CD4-positive, alpha-beta T cell treated with Interleukin-10 for 1 hour (primary cell): Measurements from ENCODE around the gene MGAT5.
A peak's percentile ranks its signal among the peaks of the same experiment; 100 is the strongest.
"Not testable (repeated sequence)": the region's sequence is repeated elsewhere in the genome, so short reads cannot be mapped to it uniquely, and the experiment has no call there.

Experiments
- DNase-seq: peaks from one replicate; pipeline ENCODE4 v3.0.0-alpha.2; 2020

The MGAT5 gene

DNA sequence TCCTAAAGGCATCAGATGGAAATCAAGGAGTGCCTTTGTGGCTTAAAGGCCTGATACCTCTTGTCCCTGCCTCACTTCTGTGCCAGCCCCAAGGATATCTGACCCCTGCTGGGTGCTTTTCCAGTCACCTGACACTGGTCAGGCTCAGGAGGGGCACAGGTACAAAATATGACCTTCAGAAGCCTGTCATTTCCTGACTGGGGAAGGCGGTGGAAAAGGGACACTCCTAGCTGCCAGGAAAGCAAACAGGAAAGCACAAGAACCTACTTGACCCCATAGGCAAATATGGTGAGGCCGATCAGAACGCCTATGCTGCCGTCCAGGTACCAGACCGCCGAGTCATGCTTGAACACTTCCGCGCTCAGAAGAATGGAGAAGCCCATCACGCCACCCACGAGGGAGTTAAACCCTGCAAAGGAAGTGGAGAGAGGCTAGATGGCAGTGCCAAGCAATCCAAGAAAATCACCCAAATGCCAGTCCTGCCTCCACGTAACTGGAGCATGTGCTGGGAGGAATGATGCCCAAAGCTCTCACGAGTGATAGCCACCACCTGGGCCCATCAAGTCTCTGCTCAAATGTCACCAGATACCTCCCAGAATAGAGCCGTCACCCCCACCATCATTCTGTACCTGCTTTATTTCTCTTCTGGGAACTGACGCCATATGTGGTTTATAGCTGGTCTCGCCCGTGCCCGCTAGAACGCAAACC, 204.0 kb downstream of the MGAT5 start:
- no peak for DNase-seq

DNA sequence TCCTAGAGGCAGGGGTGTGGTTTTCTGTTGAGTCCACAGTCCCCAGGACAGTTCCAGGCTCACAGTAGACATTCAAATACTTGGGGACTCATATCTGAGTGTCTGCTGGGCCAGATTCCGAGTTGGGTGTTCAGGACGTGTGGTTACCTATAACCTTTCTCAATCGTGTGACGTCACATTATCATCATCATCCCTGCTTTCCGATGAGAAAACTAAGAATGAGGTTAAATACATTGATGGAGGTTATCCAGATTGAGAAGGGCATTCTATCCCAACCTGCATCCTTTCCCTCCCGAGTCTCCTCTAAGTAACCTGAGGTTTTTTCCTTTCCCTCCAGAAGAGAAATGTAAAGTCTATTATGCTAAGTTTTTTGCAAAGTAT, 204.6 kb downstream of the MGAT5 start:
- no peak for DNase-seq

DNA sequence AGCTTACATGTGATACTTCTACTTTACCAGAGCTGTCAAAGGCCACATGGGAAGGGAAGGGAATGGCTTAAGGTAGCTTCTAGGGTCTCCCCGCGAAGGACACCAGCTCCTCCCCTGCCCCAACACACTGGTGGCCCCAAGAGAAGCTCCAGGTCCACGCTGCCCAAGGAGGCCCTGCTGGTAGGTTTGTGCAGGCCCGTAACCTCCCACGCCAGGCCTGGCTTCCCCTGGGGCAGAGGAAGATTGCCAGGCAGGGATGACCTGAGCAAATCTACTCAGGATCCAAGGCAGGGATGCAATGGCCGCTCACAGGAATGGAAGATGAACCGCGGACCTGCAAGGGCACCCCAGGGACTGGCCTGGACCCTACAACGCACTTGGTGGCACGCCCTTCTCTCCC, 205.1 kb downstream of the MGAT5 start:
- no peak for DNase-seq

DNA sequence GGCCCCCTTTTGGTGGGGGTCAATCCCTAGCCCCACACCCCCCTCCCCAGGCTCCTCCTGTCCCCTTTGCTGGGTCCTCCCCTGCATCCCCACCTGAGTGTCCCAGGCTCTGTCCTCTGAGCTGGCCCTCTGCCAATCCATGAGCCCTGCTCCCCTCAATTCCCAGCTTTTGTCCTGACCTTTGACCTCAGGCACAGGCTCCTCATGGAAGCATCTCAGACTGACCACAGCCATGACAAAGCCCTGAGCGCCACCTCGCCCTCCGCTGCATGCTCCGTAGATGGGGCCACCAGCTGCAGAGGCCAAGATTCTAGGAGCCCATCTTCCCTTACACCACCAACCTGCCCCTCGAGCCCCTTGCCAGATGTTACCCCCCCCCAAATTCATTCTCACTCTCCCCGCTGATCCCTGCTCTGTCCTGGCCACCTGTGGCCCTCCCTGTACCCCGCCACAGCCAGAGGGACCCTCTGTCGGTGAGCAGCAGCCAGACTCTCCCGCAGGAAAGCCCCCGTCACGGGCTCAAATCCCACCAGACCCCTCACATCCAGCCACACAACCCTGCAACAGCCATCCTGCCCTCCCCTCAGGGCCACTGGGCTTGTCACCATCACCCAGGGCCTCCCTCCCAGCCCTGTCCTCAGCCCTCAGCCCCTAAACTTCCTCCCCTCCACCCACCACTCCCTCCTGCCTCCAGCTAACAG, 206.0 kb downstream of the MGAT5 start:
- DNase-seq: no peak

DNA sequence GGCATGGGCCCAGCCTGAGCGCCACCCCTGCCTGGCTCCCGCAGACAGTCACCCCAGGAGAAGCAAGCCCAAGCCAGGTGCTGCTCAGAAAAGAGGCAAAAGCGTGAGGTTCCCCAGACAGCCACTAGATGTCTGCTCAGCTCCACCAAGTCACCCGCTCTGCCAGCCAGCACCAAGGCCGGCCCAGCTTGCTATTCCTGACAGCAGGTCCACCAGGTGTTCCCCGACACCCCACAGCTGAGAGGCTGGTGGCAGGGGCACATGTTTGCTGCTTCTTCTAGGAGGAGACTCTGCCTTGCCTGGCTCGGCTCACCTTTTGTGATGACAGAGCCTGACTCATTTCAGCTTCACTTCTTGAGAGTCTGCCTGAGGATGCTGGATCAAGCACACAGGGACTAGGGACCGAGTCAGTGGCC, 206.7 kb downstream of the MGAT5 start:
- peak; percentile 36 for DNase-seq

DNA sequence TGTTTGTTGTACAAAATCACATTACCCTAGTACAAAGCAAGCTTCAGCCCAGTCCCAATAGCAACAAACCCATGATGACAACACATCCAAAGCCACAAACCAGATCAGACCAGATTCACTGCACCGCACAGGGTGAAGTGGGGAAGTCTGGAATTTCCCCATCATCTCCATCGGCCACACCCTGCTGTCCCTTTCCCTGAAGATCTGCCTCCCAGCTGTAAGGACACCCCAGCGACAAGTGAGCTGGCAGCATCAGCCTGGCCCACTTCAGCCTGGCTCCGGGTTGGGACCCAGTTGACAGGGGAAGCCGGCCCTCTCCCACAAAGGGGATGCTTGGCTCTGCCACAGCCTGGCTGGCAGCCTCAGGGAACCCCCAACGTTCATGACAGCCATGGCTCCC, 207.6 kb downstream of the MGAT5 start:
- no peak for DNase-seq

DNA sequence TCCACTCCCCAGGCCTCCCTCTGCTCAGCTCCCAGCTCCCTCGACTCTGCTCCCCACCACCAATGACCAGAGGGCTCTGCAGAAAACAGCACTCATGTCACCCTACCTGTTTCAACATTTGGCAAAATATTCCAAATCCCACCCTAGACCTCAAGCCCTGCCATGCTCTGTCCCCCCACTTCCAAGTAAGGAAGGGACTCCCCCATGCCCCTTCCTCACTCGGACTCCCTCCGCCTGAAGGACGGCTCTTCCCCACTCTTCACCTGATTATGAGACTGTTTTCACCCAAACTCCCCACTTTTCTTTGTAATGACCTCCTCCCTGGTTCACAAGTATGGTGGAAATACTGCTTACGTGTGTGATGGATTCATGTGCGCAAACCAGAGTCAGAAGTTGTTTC, 208.4 kb downstream of the MGAT5 start:
- no peak for DNase-seq

DNA sequence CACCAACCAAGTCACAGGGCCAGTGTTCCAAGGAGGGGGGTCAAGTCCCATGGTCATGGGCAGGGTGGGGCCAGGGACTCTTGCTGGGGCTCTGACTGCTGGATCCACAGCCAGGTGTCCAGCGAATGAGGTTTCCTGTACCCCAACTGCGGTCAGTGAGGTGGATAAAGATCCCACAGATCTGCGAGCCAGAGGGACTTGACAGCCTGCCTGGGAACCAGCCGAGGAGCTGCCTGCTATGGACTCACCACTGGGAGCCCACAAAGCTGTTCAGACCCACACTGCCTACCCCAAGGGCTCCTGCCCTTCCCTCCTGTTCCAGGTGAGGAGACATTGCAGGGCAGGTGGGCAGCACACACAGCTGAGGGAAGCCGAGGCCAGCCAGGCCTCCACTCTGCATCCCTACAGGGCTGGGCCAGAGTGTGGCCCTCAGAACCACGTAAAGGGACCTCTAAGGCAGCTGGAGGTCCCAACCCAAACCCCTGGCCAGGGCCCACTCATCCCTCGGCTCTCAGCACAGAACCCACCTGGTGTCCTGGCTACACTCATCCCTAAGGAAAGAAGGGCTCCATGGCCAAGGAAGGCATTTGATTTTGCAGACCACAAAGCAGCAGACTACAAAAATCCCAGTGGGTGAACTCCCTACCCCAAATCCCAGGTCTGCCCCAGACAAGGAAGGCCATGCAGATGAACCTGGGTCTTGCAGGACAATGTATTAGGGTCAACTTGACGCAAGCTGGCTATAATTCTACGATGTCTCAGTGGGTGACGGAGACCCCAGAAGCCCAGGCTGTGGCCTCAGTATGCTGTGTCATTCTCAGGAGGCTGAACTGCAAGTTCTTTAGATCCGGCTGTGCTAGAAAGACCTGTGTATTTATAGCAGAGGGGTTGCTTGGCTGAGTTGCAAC, 209.2 kb downstream of the MGAT5 start:
- no peak for DNase-seq

DNA sequence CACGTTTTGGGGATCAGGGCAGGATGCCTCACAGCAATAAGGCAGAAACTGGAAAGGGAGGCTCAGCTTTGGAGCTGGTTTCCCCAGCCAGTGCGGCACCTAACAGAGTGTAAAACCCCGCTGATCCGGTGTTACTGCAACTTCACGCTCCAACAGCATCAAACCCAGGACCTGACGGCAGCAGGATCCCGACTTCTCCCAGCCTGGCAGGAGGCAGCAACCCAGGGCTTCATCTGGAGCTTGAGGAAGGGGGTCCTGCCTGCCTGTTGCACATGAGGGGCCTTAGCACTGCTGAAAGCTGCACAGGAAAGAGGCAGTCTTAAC, 209.8 kb downstream of the MGAT5 start:
- DNase-seq: no peak

DNA sequence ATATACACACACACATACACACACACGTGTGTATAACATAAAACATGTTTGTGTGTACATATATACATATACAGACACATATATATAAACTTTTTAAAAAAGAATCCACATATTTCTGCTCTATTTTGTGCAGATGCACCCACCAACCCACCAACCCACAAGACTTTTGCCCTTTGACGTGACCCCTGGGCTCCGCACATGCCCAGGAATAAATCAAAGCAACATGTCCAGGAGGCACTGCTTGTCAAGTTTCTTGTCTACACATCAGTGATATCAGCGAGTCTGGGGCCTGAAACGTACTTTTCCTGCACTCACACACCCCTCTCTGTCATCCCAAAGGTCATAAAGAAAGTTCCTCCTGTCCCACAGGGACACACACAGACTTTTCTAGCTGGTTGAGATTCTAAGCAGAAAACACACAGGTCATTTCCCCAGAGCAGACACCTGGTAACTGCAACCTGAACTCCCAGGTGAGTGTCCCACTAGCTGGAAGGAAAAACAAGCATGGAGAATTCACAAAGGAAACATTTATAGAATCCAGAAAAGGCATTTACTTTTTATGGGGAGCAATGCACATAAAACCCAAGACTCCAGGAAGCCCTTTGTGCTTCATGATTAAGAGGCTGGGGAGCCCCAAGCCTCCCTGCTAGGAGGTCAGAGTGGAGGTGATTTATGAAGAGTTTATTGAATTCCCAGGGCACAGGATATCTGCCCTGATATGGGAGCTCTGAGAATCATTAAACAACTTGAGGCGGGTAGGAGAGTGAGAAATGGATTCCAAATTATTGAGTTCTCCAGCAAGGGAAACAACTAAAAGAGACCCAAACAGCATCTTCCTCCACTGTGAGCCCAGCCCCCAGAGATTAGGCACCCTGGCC, 211.6 kb downstream of the MGAT5 start:
- DNase-seq: no peak

DNA sequence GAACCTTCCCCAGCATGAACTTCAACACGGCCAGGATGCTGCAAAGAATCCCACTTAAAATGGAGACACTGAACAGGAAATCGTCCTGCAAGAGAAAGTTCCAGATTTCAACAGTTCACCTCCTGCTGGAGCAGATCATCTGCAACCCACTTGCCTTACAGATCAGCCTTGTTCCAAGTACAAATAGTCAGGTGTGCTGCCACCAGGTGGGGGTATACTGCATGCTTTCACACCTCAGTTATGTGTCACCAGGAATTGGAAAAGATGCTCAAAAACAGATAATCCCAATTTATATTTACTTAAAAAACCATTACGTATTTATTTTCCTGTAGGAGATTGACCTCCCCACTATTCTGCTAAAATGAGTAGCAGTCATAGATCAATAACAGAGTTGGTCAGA, 212.3 kb downstream of the MGAT5 start:
- DNase-seq: peak; percentile 34

DNA sequence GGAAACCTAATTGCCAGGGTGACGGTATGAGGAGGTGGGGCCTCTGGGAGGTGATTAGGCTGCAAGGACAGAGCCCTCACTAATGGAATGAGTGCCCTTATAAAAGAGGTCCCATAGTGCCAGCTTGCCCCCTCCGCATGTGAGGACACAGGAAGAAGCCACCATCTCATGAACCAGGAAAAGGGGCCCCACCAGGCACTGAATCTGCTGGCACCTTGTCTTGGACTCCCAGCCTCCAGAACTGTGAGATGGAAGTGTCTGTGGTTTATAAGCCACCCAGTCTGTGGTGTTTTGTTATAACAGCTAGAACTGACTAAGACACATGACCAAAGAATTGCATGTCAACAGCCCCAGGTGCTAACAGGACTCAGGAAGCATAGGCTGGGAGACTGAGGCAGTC, 214.3 kb downstream of the MGAT5 start:
- no peak for DNase-seq

DNA sequence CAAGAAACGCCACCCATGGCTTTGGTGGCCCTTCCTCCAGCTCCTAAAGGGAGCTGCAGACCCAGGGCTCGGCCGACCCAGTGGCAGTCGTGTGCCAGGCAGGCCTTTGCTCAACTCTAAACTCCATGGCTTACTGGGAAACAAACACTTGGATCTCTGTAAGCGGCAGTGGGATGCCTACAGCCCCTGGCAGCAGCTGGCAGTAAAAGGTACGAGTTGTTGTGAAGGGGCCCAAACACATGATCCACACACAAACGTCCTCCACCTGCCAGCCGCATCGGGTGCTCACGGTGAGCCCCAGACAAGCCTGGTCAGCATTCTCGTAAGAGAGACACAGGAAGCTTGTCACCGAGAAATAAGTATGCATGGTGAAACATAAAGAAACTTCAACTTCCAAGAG, 214.9 kb downstream of the MGAT5 start:
- DNase-seq: no peak

DNA sequence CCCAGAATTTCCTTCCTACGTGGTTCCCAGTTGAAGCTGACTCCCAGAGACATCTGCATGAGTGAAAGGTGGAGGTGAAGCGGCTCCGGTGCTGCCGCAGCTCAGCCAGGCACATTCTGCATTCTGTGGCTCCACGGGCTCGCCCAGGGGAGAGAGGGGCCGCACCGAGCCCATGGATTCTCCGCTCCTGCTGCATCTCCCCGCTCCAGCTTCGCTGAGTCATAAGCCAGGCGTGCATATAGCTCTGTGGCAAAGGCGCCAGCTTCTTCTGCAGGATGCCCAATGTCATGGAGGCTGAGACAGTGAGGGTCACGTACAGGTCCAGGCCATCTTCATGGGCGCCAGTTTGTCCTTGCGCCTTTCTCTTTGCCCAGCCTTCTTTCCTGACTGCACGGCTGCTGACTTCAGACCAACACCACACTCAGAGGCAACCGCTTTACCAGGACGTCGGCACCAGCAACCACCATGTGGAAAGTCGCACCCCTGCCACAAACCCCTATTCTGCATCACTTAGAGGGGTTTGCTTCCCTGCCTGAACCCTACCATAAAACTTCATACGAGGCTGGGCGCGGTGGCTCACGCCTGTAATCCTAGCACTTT, 215.7 kb downstream of the MGAT5 start:
- DNase-seq: no peak

DNA sequence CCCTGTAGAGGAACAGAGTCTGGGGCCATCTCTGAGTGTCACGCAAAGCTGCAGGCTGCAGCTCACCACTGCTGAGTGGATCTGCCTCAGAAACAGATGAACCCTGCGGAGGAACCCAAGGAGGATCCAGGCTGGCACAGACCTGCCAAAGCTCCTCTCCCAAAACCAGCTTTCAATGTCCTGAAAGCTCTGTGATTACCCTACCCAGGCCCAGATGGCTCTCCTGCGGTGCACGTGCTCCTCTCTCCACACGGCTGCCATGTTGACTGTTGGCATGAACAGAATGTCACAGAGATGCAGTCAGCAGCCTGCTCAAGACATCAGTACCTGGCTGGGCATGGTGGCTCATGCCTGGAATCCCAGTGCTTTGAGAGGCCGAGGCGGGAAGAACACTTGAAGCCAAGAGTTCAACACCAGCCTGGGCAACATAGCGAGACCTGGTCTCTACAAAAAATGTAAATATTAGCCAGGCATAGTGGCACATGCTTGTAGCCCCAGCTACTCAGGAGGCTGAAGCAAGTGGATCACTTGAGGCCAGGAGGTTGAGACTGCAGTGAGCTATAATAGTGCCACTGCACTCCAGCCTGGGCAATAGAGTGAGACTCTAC, 216.8 kb downstream of the MGAT5 start:
- DNase-seq: no peak

DNA sequence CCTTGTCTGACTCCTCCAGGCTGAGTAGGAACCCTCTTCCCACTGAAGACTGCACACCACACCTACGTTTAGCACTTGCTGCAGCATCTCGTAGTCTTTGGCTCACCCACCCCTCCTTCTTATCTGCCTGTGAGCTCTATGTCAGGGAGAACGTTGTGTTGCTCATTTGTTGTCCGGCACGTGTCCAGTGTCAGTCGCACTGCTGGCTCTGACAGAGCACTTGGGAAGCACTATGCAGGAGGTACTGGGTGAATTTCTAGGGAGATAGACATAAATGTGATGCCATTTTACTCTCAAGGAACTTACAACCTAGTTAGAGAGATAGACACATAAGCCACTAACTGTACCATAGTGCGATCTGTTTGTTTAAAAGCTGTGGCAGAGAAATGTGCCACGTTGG, 223.1 kb downstream of the MGAT5 start:
- DNase-seq: not testable (repeated sequence)

DNA sequence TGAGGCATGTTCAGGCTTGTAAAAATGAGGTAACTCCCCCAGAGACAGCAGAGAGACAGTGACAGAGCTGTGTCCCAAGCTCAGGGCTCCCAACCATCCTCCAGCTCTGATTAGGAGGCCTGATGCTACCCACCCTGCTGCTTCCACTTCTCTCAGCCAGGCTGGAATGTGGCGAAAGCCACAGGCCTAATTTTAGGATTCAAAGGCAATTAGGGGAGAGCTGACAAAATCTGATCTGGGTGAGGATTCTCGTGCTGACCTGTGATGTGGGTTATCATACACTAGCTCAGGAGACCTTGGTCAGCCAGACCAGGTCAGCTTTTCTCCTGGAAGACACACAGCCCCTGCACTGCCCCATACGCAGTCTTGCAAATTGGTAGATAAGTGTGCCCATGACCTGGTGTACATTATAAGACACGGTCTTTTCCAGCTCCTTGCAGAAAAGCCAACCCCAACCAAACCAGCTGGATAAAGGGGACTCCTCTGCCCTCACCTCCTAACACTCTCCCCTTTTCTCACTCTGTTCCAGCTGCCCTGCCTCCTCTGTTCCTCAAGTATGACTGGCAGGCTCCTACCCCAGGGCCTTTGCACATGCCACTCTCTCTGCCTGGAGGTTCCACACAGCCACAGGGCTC, 225.9 kb downstream of the MGAT5 start:
- DNase-seq: no peak

DNA sequence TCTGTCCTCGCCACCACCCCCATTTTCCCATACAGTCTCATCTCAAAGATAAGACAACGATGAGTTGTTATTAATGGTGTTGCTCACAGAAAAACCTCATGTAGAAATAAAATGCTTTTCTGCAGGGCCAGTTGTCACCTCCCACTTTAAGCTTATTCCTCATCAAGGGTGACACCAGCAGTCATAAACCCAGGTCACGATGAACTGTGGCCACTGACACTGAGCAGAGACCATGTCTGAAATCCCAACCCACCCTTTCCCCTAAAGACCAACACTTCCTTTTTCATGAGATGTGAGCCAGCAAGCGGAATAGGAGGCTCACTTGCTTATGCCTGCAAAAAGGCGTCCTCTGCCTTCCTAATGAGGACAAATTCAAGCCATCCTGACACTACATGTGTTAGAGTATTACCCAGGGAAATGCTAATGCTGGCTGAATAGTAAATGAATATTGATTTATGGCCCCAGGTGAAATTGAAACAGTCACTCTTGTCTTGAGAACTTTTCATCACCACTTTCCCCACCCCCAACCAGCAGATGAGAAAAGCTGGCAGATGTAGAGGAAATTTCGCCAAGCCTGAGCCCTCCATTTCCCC, 228.4 kb downstream of the MGAT5 start:
- DNase-seq: no peak

DNA sequence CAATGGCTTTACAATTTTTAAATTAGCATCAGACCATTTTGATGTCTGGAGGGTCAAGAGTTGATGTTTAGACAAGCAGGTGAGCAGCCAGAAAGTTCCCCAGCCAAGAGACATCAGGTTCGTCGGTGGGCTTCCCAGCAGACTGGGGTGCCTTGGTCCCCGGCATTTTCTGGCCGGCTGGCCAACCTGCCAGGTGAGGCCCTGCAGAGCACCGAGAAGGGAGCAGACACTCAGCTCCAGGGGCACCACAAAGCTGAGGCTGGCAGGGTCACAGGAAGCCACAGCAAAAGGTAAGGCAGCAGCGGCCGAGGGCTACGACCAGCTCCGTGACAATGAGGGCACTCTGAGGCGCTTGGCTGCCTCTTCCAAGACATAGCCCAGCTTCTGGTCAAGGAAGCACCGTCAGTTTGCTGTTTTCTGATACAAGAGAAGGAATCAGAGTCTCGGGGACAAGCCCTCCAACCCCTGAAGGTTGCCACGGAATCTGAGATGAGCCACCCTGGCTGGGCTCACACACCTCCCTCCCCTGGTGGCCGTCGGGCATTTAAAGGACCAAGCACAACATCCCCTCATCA, 229.0 kb downstream of the MGAT5 start:
- no peak for DNase-seq

DNA sequence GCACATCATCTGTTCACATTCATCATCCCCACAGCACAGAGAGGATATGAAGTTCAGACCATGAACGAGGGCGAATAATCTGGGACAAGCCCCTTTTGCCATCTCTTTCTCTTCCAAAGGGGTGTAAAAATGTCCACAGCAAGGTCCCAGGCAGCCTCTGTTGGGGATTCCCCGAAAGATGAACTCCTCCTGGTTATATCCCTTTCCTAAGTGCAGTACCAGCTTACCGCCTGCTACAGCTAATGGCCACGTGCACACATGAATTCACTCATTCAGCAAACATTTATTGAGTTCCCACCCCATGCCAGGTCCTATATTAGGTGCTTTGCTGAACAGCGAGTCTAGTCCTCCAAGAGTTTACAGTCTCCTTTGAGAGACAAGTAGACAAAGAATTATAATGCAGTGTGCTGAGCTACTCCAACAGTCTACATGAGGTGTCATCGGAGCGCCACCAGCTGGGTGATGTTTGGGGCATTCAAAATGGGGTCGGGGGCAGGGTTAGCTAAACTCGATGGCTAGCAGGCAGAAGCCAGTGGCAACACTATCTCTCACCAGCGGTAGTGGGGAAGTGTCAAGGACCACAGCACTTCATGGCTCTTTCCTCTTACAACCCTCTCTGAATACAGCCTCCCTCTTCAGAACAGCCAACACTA, 236.0 kb downstream of the MGAT5 start:
- no peak for DNase-seq
